Measurements from ENCODE around the gene CTNNBL1. TPM values are rescaled to one million over a fixed set of nuclear protein-coding genes. Genes with fewer than 3 reads are reported as not detected.

Gene CTNNBL1
- total and polyA plus RNA-seq, 2 donors (not counting 3 experiments of a cell fraction or from before 2014, with no cell fraction given): 20.8 to 60.2 TPM

Other genes starting within 250 kb of the CTNNBL1 start
- gene NNAT, start 172.8 kb upstream of the CTNNBL1 start, total RNA-seq: 2.3 and 10.7 TPM in 2 replicates
- 32.9 and 37.7 TPM in 2 replicates for gene NNAT, start 172.8 kb upstream of the CTNNBL1 start, polyA plus RNA-seq
- gene BLCAP, start 166.2 kb upstream of the CTNNBL1 start, total RNA-seq: 74.1 and 90.3 TPM in 2 replicates
- gene BLCAP, start 166.2 kb upstream of the CTNNBL1 start, polyA plus RNA-seq: 178 and 196 TPM in 2 replicates
- gene VSTM2L, start 209.1 kb downstream of the CTNNBL1 start, total RNA-seq: not detected in 2 replicates
- 0.18 and 0.25 TPM in 2 replicates for gene VSTM2L, start 209.1 kb downstream of the CTNNBL1 start, polyA plus RNA-seq